Neural cell (in vitro differentiated cells): ENCODE measurements around the gene CUX1. TPM values are rescaled to one million over a fixed set of nuclear protein-coding genes. Genes with fewer than 3 reads are reported as not detected.

Experiments used
- H2AFZ ChIP-seq: fragments of 200-600, 300-800 bp; sonication (generic), shearing (Covaris generic); 2 replicates; pipeline ENCODE4 v1.6.0; 2014; ENCODE audit warnings: low read depth, mild to moderate bottlenecking, antibody characterized with exemption, low read length, moderate library complexity
- H3F3A ChIP-seq: fragments of 200-600 bp; shearing (Covaris generic); 2 replicates; pipeline ENCODE4 v1.6.1; 2016; ENCODE audit warnings: mild to moderate bottlenecking, moderate library complexity, mixed read lengths, antibody characterized with exemption, low read length; ENCODE audit not compliant: insufficient read depth, poor library complexity, severe bottlenecking
- H3K27ac ChIP-seq: fragments of 200-600, 300-800 bp; sonication (generic), shearing (Covaris generic); 2 replicates; pipeline ENCODE4 v1.5.1; 2014; ENCODE audit warnings: mild to moderate bottlenecking, low read length, moderate library complexity
- H3K27me3 ChIP-seq: fragments of 300-800, 200-600 bp; sonication (generic), shearing (Covaris generic); 2 replicates; pipeline ENCODE4 v1.6.0; 2014; ENCODE audit warnings: mild to moderate bottlenecking, low read depth, low read length, moderate library complexity; ENCODE audit not compliant: insufficient read depth
- H3K36me3 ChIP-seq: fragments of 300-800, 200-600 bp; sonication (generic), shearing (Covaris generic); 2 replicates; pipeline ENCODE4 v1.5.1; 2014; ENCODE audit warnings: mild to moderate bottlenecking, antibody characterized with exemption, low read length, moderate library complexity; ENCODE audit not compliant: insufficient read depth
- H3K4me2 ChIP-seq: fragments of 300-800, 200-600 bp; sonication (generic), shearing (Covaris generic); 2 replicates; pipeline ENCODE4 v1.6.0; 2014; ENCODE audit warnings: mild to moderate bottlenecking, low read length
- H3K4me3 ChIP-seq: fragments of 300-800, 200-600 bp; sonication (generic), shearing (Covaris generic); 2 replicates; pipeline ENCODE4 v1.5.1; 2014; ENCODE audit warnings: mild to moderate bottlenecking, low read length, moderate library complexity
- H3K79me2 ChIP-seq: fragments of 200-600 bp; shearing (Covaris generic); replicated peaks from 2 replicates; pipeline ENCODE4 v1.6.0; 2014; ENCODE audit warnings: mild to moderate bottlenecking, low read length, moderate library complexity; ENCODE audit not compliant: insufficient read depth
- H3K9ac ChIP-seq: fragments of 300-800, 200-600 bp; sonication (generic), shearing (Covaris generic); 2 replicates; pipeline ENCODE4 v1.6.1; 2016; ENCODE audit warnings: mild to moderate bottlenecking, low read length, mixed read lengths
- H3K9me2 ChIP-seq: fragments of 200-600 bp; shearing (Covaris generic); 2 replicates; pipeline ENCODE4 v1.6.1; 2016; ENCODE audit warnings: mild to moderate bottlenecking, low read length, mixed read lengths; ENCODE audit not compliant: insufficient read depth
- H3K9me3 ChIP-seq: fragments of 200-600, 300-800 bp; sonication (generic), shearing (Covaris generic); 2 replicates; pipeline ENCODE4 v1.6.1; 2016; ENCODE audit warnings: mild to moderate bottlenecking, mixed run types, low read length, moderate library complexity, mixed read lengths
- H4K20me1 ChIP-seq: fragments of 200-600 bp; shearing (Covaris generic); 2 replicates; pipeline ENCODE4 v1.6.1; 2016; ENCODE audit warnings: mild to moderate bottlenecking, mixed run types; ENCODE audit not compliant: insufficient read depth
- EP300 ChIP-seq: fragments of 450-650 bp; conservative IDR thresholded peaks from 2 replicates; pipeline ENCODE4 v1.6.1; 2014; ENCODE audit warnings: antibody characterized with exemption, mild to moderate bottlenecking, moderate library complexity; ENCODE audit not compliant: poor library complexity, severe bottlenecking
- EZH2 ChIP-seq: fragments of 200-600, 300-800 bp; shearing (Covaris generic), sonication (generic); IDR thresholded peaks from 2 replicates; pipeline ENCODE4 v1.6.1; 2014; ENCODE audit warnings: antibody characterized with exemption, low read length, borderline replicate concordance, mild to moderate bottlenecking; ENCODE audit not compliant: insufficient read depth, poor library complexity, severe bottlenecking
- POLR2AphosphoS5 ChIP-seq: IDR thresholded peaks from 2 replicates; pipeline ENCODE4 v1.6.1; 2012
- RAD21 ChIP-seq: fragments of 450-650 bp; conservative IDR thresholded peaks from 2 replicates; pipeline ENCODE4 v1.6.1; 2014; ENCODE audit warnings: antibody characterized with exemption, mild to moderate bottlenecking, moderate library complexity
- SMC3 ChIP-seq: fragments of 450-650 bp; conservative IDR thresholded peaks from 2 replicates; pipeline ENCODE4 v1.6.1; 2014; ENCODE audit warnings: antibody characterized with exemption, mild to moderate bottlenecking, moderate library complexity; ENCODE audit not compliant: poor library complexity
- TAF1 ChIP-seq: IDR thresholded peaks from 2 replicates; pipeline ENCODE4 v1.6.1; 2012; ENCODE audit warnings: low read depth
- polyA plus RNA-seq: library from polyadenylated mRNA; depleted of rRNA; stranded (reverse); fragments of >200 nt; gene quantifications from 2 replicates; pipeline ENCODE4 v1.2.3, GENCODE V29; 2014
- TF ChIP-seq, protein P1 (sequence below): IDR thresholded peaks from 2 replicates; pipeline ENCODE4 v1.6.1; 2012; ENCODE audit warnings: borderline replicate concordance
- TF ChIP-seq, protein P2 (sequence below): fragments of 450-650 bp; IDR thresholded peaks from 2 replicates; pipeline ENCODE4 v1.5.1; 2014; ENCODE audit warnings: antibody characterized with exemption, mild to moderate bottlenecking, moderate library complexity; ENCODE audit not compliant: poor library complexity, severe bottlenecking

Gene CUX1
- polyA plus RNA-seq, 1 donor from 2014 or later: 26.6 TPM

DNA sequence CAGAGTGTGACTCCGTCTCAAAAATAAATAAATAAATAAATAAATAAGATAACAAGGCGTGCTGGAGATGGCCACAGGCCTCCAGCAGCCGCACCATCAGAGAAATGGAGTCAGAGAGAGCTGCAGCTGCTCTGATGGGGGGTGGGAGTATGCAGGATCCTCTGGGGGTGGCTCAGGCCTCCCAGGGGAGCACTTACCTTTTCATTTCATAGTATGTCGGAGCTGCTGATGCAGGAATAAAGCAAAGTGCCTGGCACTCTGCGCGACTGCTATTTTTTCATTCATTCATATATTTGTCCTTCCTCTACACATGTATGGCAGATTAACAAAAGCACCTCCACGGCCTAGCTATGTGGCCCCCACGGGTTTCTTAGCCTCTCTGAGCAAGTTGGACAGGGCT lies 175.9 kb downstream of the CUX1 start:
- H3K4me2 ChIP-seq: no peak overlapping the region
- no peaks in the 10 kb centered on the region for H3K9me2 ChIP-seq
- no peaks in the 10 kb centered on the region for H3K36me3 ChIP-seq
- no peaks in the 10 kb centered on the region for H3K9me3 ChIP-seq
- H3K27me3 ChIP-seq: no peaks in the 10 kb centered on the region
- H4K20me1 ChIP-seq: no peaks in the 10 kb centered on the region
- no peak overlapping the region for H3K4me3 ChIP-seq
- TF ChIP-seq POLR2AphosphoS5 (no peak), SMC3 (no peak), TAF1 (no peak)
- TF ChIP-seq, protein P1, sequence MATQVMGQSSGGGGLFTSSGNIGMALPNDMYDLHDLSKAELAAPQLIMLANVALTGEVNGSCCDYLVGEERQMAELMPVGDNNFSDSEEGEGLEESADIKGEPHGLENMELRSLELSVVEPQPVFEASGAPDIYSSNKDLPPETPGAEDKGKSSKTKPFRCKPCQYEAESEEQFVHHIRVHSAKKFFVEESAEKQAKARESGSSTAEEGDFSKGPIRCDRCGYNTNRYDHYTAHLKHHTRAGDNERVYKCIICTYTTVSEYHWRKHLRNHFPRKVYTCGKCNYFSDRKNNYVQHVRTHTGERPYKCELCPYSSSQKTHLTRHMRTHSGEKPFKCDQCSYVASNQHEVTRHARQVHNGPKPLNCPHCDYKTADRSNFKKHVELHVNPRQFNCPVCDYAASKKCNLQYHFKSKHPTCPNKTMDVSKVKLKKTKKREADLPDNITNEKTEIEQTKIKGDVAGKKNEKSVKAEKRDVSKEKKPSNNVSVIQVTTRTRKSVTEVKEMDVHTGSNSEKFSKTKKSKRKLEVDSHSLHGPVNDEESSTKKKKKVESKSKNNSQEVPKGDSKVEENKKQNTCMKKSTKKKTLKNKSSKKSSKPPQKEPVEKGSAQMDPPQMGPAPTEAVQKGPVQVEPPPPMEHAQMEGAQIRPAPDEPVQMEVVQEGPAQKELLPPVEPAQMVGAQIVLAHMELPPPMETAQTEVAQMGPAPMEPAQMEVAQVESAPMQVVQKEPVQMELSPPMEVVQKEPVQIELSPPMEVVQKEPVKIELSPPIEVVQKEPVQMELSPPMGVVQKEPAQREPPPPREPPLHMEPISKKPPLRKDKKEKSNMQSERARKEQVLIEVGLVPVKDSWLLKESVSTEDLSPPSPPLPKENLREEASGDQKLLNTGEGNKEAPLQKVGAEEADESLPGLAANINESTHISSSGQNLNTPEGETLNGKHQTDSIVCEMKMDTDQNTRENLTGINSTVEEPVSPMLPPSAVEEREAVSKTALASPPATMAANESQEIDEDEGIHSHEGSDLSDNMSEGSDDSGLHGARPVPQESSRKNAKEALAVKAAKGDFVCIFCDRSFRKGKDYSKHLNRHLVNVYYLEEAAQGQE: no peak
- H3F3A ChIP-seq: no peaks in the 10 kb centered on the region
- no peak overlapping the region for H3K27ac ChIP-seq
- no peak overlapping the region for H3K9ac ChIP-seq
- H2AFZ ChIP-seq: no peak overlapping the region
- no peaks in the 10 kb centered on the region for H3K79me2 ChIP-seq

DNA sequence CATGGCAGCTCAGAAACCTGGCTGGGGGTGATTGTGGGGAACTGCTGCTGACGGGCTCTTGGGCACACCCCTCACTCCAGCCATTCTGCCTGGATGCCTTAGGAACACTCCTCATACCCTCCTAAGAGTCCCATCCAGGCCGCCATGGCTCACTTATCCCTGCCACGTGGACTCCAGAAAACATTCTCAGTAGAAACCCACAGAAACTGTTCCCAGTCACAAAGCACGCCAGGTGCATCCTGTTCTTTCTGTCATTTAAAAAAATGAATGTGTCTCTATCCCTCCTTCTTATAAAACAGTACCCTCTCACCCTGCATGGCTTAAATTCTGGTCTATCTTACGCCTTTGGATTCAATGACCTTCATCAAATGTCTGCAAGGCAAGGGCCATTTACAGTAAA lies 177.7 kb downstream of the CUX1 start:
- Histone ChIP-seq H2AFZ (no peak overlapping the region), H3K4me2 (no peak overlapping the region), H4K20me1 (no peaks in the 10 kb centered on the region), H3K27me3 (no peaks in the 10 kb centered on the region), H3K36me3 (no peaks in the 10 kb centered on the region), H3K9ac (no peak overlapping the region), H3K9me3 (no peaks in the 10 kb centered on the region), H3F3A (no peaks in the 10 kb centered on the region), H3K27ac (no peak overlapping the region), H3K79me2 (no peaks in the 10 kb centered on the region), H3K4me3 (no peak overlapping the region), H3K9me2 (no peaks in the 10 kb centered on the region)
- TF ChIP-seq EP300 (no peak), EZH2 (no peak), POLR2AphosphoS5 (no peak), TAF1 (no peak), RAD21 (no peak)
- TF ChIP-seq, protein P1: no peak
- TF ChIP-seq, protein P2, sequence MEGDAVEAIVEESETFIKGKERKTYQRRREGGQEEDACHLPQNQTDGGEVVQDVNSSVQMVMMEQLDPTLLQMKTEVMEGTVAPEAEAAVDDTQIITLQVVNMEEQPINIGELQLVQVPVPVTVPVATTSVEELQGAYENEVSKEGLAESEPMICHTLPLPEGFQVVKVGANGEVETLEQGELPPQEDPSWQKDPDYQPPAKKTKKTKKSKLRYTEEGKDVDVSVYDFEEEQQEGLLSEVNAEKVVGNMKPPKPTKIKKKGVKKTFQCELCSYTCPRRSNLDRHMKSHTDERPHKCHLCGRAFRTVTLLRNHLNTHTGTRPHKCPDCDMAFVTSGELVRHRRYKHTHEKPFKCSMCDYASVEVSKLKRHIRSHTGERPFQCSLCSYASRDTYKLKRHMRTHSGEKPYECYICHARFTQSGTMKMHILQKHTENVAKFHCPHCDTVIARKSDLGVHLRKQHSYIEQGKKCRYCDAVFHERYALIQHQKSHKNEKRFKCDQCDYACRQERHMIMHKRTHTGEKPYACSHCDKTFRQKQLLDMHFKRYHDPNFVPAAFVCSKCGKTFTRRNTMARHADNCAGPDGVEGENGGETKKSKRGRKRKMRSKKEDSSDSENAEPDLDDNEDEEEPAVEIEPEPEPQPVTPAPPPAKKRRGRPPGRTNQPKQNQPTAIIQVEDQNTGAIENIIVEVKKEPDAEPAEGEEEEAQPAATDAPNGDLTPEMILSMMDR: no peak
